Coronary artery (tissue), 2 donors: Measurements from ENCODE around the gene SNRNP48.

Experiments
- DNase-seq: peaks from one replicate; pipeline ENCODE4 v3.0.0-alpha.2; 2017; ENCODE audit warnings: low spot score
- H3K27ac ChIP-seq, 2 donors: fragments of 200-600 bp; sonication (generic); one replicate each; pipeline ENCODE4 v1.5.1; 2016 to 2019
- H3K4me3 ChIP-seq: fragments of 200-600 bp; sonication (generic); 2 replicates; pipeline ENCODE4 v1.5.1; 2016; ENCODE audit warnings: mild to moderate bottlenecking, moderate library complexity
- TF ChIP-seq, protein P1 (sequence below): fragments of 200-600 bp; sonication (generic); IDR thresholded peaks from one replicate; pipeline ENCODE4 v1.5.1; 2019; ENCODE audit warnings: antibody characterized with exemption

The SNRNP48 gene

DNA sequence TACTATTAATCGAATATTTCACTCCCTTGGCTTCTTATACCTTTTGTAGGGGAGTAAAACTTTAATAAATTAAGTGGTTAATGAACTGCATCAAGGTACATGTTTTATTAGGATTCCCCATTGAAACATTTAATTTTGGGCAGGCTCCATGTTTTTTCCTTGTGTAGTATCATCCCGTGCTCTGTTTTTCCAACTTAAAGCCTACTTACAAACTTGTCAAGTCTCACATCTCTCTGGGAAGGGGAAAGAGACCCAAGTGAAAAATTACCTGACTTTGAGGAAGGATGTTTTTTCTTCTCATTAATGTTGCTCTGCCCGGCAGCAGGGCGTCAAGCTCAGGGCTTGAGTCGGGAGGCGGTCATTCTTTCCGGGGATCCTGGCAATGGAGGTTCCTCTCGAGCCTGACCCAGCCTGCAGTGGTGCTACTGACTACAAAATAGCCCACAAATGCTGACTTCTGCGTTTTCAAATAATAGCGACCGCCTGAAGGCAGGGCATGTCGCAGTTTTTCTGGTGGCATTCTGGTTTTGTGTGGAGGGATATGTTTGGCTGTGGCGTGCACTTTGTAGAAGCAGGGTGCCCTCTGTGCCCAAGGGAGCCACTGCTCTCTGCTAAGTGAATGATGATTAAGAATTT, 46.1 kb upstream of the SNRNP48 start:
- Histone ChIP-seq H3K27ac (no peak overlapping the region), H3K4me3 (no peak overlapping the region)
- no peak for DNase-seq
- TF ChIP-seq, protein P1, sequence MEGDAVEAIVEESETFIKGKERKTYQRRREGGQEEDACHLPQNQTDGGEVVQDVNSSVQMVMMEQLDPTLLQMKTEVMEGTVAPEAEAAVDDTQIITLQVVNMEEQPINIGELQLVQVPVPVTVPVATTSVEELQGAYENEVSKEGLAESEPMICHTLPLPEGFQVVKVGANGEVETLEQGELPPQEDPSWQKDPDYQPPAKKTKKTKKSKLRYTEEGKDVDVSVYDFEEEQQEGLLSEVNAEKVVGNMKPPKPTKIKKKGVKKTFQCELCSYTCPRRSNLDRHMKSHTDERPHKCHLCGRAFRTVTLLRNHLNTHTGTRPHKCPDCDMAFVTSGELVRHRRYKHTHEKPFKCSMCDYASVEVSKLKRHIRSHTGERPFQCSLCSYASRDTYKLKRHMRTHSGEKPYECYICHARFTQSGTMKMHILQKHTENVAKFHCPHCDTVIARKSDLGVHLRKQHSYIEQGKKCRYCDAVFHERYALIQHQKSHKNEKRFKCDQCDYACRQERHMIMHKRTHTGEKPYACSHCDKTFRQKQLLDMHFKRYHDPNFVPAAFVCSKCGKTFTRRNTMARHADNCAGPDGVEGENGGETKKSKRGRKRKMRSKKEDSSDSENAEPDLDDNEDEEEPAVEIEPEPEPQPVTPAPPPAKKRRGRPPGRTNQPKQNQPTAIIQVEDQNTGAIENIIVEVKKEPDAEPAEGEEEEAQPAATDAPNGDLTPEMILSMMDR: no peak

DNA sequence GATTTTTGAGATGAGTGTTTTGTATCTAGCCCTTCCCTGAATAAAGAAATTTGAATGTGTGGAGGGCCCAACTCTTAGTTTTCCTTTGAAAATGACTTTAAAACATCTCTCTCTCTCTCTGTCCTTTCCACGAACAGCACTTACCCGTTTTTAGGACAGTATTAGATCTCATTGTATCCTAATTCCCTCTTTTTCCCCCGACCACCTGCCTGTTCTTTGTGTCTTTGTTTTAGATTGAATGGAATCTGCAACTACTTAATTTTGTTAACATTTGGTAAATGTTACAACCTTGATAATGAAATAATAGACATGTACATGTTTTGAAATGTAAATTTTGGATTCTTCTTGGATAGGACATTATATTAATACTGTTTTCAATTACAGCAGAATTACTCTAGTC, 45.4 kb upstream of the SNRNP48 start:
- TF ChIP-seq, protein P1: no peak
- no peak for DNase-seq
- no peak overlapping the region for H3K27ac ChIP-seq

DNA sequence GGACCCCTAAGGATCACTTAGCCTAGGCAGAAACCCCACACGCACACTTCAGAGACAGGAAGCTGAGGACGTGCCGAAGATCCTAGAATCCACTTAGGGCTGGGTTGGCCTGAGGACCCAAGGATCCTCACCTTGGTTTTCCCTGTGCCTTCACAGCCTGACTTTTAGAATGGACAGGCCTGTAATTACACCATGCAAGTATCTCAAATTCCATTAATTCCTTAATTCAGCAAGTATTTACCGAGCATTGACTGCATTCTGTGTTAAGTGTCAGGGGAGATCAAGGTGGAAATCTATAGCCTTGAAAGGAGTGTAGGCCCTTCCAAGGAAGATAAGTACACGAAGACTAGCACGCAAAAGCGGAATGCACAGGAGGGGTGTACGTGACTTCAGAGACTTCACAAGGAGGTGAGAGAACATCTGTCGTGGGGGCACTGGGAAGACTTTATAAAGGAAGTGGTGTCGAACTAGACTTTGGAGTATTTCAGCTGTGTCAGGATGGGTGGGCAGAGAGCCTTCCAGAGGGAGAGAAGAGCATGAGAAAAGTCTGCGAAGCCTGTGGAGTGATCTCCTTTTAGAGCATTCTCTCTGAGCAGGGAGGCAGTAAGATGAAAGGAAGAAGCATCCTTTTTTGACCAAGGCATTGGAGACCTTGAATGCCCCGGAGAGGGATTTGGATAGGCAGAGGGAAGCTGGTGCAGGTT, 44.5 kb upstream of the SNRNP48 start:
- TF ChIP-seq, protein P1: no peak
- H3K4me3 ChIP-seq: no peak overlapping the region
- DNase-seq: no peak
- no peak overlapping the region for H3K27ac ChIP-seq

More for the DNA sequence above, 45.4 kb upstream of the SNRNP48 start:
- H3K4me3 ChIP-seq: no peak overlapping the region

DNA sequence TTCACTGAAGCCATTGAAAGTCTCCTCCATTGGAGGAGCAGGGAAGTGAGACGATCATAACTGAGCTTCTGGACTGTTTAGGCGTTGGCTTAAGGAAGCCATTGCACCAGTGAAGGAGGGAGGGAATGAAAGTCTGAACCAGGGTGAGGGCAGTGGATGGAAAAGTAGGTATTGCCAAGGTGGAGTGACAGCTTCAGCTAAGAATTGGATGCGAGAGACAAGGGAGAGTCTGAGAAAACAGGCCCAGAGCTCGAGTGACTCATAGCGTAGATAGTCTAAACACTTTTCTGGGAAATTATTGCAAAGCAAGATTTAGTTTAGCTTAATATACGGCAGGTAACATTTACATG, 44.0 kb upstream of the SNRNP48 start:
- TF ChIP-seq, protein P1: no peak
- no peak for DNase-seq
- Histone ChIP-seq H3K27ac (no peak overlapping the region), H3K4me3 (no peak overlapping the region)

DNA sequence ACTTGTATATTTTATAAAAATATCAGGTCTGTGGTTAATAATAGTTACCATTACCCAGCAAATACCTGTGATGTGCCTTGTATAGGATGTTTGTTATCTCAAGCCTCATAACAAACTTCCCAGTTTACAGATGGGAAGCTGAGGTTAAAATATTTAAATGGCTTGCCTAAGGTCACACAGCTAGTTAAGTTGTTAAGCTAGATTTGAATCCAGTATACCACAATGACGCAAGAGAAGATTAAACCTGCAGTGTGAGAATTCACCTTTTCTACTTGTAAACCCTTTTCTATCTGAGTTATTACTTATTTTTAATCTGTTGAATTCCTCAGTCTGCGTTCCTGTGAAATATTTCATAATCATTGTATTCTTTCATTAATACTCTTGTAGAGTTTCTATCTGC, 43.6 kb upstream of the SNRNP48 start:
- DNase-seq: no peak
- Histone ChIP-seq H3K4me3 (no peak overlapping the region), H3K27ac (no peak overlapping the region)
- TF ChIP-seq, protein P1: no peak

DNA sequence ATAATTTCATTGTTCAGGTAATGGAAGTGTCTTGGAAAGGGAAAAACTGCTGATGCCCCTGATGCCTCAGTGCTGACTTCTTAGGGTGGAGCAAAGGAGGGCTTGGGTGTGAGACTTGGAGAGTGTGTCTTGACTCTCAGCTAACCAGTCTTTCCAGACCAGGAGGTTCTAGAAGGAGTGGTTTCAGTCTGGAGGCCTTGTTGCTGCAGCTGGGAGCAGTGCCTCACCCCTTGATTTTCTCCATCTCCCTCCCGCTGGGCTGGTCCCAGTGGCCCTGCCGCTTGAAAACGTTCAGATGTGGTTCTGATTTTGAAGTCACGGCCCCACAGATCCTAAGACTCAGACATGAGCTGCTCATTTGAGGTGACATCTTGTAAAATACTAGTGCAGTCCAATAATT, 43.1 kb upstream of the SNRNP48 start:
- no peak for DNase-seq
- no peak overlapping the region for H3K4me3 ChIP-seq
- H3K27ac ChIP-seq: no peak overlapping the region
- TF ChIP-seq, protein P1: no peak

DNA sequence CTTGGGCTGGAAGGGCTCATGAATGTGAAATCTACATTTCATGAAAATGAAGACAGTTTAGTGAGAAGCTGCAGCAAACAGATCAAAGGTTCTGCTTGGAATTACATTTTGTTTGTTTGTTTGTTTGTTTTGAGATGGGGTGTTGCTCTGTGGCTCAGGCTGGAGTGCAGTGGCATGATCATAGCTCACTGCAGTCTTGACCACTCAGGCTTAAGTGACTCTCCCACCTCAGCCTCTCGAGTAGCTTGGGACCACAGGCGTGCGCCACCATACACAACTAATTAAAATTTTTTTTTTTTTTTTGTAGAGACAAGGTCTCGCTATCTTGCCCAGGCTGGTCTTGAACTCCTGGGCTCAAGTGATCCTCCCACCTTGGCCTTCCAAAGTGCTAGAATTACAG, 42.7 kb upstream of the SNRNP48 start:
- Histone ChIP-seq H3K4me3 (no peak overlapping the region), H3K27ac (no peak overlapping the region)
- DNase-seq: no peak
- TF ChIP-seq, protein P1: no peak
